ENCODE data around the gene RASGRP1. TPM values are rescaled to one million over a fixed set of nuclear protein-coding genes. Genes with fewer than 3 reads are reported as not detected.

Gene RASGRP1
- total RNA-seq, 1 experiment from 2014 or later, result 0.51 TPM

- Histone ChIP-seq H3K4me1 (ENCODE audit: control insufficient read depth, insufficient read depth, low read length) (no peaks in the 10 kb centered on the region), H3K36me3 (ENCODE audit: control insufficient read depth, insufficient read depth, low read length) (no peaks in the 10 kb centered on the region), H3K27me3 (ENCODE audit: control insufficient read depth, insufficient read depth, low read length) (no peaks in the 10 kb centered on the region; the same call in none of the 2 replicates), H3K27ac (ENCODE audit: low read length) (no peak overlapping the region), H3K4me3 (ENCODE audit: low read depth in 2 of 2, low read length in 2 of 2) (no peak overlapping the region), H3K9me3 (ENCODE audit: control insufficient read depth, insufficient read depth, low read depth, low read length) (no peaks in the 10 kb centered on the region)
- intact Hi-C loops (cut with micrococcal nuclease; ENCODE audit: unreplicated experiment) (no loop called here), in situ Hi-C loops (cut with HindIII; ENCODE audit: low pct_unique_long_range_greater_than_20kb, low sequenced_read_pairs) (no loop called here)
- ATAC-seq, result no peak
- CTCF ChIA-PET, result no interaction called here
- TF ChIP-seq SIN3A (IDR thresholded peaks at IDR 0.05; ENCODE audit: borderline replicate concordance, insufficient read depth, low read depth, low read length) (no peak), TCF7L2 (IDR thresholded peaks at IDR 0.05; ENCODE audit: low read depth, low read length) (no peak), POLR2AphosphoS5 (IDR thresholded peaks at IDR 0.05; ENCODE audit: low read depth, low read length) (no peak), REST (IDR thresholded peaks at IDR 0.05; ENCODE audit: insufficient read depth in 1 of 2, low read depth in 2 of 2, low read length in 1 of 2) (no peak), CTCF (IDR thresholded peaks at IDR 0.05) (no peak)
- POLR2A ChIA-PET, result no interaction called here
- no peak for DNase-seq (ENCODE audit: low read depth, low spot score)
- no TSS peak for BruUV-seq (replicated peaks)
Observed at GRCh38 chr15:38577424-38577987, 12.9 kb upstream of the RASGRP1 start.

GRCh38 chr15:38576837-38577236 lies 12.2 kb upstream of the RASGRP1 start:
- ChIA-PET POLR2A (no interaction called here), CTCF (no interaction called here)
- intact Hi-C loops (cut with micrococcal nuclease; ENCODE audit: unreplicated experiment) (no loop called here), in situ Hi-C loops (cut with HindIII; ENCODE audit: low pct_unique_long_range_greater_than_20kb, low sequenced_read_pairs) (no loop called here)
- no peak overlapping the region for H3K4me3 ChIP-seq (ENCODE audit: low read depth in 2 of 2, low read length in 2 of 2)
- H3K27ac ChIP-seq (ENCODE audit: low read length), result no peak overlapping the region
- H3K36me3 ChIP-seq (ENCODE audit: control insufficient read depth, insufficient read depth, low read length), result no peaks in the 10 kb centered on the region
- H3K27me3 ChIP-seq (ENCODE audit: control insufficient read depth, insufficient read depth, low read length), result no peaks in the 10 kb centered on the region; the same call in none of the 2 replicates
- no peak for ATAC-seq
- no peaks in the 10 kb centered on the region for H3K4me1 ChIP-seq (ENCODE audit: control insufficient read depth, insufficient read depth, low read length)
- TF ChIP-seq REST (IDR thresholded peaks at IDR 0.05; ENCODE audit: insufficient read depth in 1 of 2, low read depth in 2 of 2, low read length in 1 of 2) (no peak), CTCF (IDR thresholded peaks at IDR 0.05) (no peak), TCF7L2 (IDR thresholded peaks at IDR 0.05; ENCODE audit: low read depth, low read length) (no peak), SIN3A (IDR thresholded peaks at IDR 0.05; ENCODE audit: borderline replicate concordance, insufficient read depth, low read depth, low read length) (no peak), POLR2AphosphoS5 (IDR thresholded peaks at IDR 0.05; ENCODE audit: low read depth, low read length) (no peak)
- H3K9me3 ChIP-seq (ENCODE audit: control insufficient read depth, insufficient read depth, low read depth, low read length), result no peaks in the 10 kb centered on the region
- BruUV-seq (replicated peaks), result no TSS peak
- no peak for DNase-seq (ENCODE audit: low read depth, low spot score)
